Medulla oblongata (tissue), 1 donor: ENCODE measurements around the gene TIFAB.

Source experiments
- DNase-seq: peaks from one replicate; pipeline ENCODE4 v3.0.0-alpha.2; 2015; ENCODE audit errors: extremely low spot score

Gene TIFAB

DNA sequence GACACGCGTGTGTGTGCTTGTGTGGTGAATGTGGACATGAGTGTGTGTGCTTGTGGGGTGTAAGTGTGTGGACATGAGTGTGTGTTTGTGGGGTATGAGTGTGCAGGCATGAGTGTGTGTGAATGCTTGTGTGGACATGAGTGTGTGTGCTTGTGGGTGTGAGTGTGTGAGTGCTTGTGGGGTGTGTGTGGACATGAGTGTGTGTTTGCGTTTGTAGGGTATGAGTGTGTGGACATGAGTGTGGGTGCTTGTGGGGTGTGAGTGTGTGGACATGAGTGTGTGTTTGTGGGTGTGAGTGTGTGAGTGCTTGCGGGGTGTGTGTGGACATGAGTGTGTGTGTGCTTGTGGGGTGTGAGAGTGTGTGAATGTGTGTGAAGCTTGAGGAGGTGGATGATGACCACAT is 29.8 kb upstream of the TIFAB start:
- DNase-seq: no peak

GRCh38 chr5:135481387-135481786 is 29.2 kb upstream of the TIFAB start:
- DNase-seq: no peak

DNA sequence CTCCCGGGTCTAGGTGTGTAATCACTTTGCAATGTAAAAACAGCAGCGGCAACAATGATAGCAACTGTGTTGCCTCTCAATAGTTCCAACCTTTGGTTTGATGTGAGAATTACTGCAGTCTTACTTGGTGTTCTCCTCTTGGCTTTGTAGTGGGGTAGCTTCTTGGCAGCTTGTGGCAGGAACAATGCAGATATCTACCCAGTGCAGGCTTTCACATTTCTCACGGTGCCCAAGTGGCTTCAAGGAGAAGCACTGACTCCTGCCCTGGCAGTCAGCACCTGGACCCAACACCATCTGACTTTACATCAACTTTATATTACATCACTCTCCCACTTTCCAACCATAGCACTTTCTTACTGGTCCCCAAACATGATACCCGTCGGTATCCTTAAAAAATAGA is 28.4 kb upstream of the TIFAB start:
- no peak for DNase-seq

- no peak for DNase-seq
Measured at GRCh38 chr5:135478938-135479337, 26.8 kb upstream of the TIFAB start.

GRCh38 chr5:135477613-135478066 is 25.5 kb upstream of the TIFAB start:
- DNase-seq: no peak

GRCh38 chr5:135476615-135477581 is 24.7 kb upstream of the TIFAB start:
- no peak for DNase-seq

GRCh38 chr5:135473956-135474670 is 22.0 kb upstream of the TIFAB start:
- no peak for DNase-seq

GRCh38 chr5:135472141-135472540 is 20.0 kb upstream of the TIFAB start:
- DNase-seq: no peak

DNA sequence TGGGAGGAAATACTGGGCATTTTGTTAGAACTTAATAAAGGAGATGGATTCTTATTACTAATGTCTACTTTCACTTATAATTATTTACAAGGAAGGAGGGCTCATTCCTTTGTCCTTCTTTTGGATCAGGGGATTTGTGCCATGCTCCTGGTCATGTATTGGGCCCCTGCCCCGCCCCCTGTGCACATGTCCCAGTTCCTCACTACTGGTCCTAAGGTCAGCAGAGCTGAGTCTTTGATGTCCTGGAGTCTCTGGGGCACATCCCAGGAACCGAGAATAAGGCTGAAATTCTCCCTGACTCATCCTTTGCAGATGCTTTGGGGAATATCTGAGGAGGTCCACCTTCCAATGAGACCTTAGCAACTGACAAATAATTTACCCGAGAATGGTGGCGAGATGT is 19.6 kb upstream of the TIFAB start:
- DNase-seq: no peak

DNA sequence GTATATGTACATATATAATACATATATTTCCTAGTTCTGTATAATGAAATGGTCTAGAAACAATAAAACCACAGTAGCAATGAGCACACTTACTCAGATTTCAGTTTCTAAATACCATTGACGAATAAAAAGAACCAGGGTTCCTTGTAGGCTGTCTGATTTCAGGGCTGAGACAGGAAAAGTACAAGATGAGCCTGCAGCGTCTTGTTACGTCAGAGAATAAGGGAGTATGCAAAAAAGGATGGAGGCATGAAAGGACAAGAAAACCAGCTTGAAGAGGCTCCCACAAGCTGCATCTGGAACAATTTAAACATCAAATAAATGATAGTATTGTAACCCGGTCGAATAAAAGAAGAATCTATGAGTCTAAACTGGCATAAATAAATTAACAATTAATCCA is 17.8 kb upstream of the TIFAB start:
- no peak for DNase-seq

DNA sequence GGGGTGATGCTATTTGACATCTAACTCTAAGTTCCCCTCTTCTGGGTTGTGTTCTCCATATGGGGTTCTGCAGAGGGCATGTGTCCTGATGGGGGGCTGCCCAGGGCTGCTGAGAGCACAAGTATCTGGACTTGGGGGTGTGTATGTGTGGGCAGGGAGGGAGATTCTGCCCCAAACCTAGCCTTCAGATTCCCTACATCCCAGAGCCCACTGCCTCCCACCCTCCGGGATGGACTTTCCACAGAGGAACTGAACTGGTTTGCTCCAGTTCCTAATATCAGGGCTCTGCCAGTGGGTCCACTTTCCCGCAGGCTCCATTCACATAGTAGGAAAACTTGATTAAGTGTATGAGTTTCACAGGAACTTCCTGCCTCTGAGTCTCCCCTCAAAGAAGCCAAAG is 16.4 kb upstream of the TIFAB start:
- no peak for DNase-seq

DNA sequence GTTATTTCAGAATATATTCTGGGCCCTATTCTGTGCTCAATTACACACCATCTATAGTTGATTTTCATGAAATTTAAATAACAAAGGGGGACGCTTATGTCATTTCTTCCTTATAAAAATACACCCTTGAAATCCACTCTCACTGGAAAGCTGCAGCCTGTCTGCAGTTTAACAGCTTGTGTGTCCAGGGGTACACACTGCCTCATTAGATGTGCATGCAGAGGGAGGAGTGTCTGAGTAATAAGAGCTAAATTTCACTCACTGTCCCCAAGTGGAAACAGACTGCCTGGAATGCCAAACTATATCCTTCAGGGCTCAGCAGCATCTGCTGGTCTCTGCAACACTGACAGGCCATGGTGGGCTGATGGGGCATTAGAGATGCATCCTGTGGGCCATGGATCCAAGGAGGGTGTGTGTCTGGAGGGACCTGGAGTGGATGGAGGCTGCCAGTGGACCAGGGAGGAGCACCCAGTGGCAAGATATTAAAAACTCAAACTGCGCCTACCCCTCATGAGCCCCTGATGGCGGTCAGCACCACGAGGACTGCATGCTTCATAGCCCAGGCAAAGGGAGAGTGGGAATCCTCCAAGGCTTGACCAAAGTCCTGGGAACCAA is 15.8 kb upstream of the TIFAB start:
- no peak for DNase-seq

- DNase-seq: no peak
Measured at GRCh38 chr5:135467051-135467625, 15.0 kb upstream of the TIFAB start.

DNA sequence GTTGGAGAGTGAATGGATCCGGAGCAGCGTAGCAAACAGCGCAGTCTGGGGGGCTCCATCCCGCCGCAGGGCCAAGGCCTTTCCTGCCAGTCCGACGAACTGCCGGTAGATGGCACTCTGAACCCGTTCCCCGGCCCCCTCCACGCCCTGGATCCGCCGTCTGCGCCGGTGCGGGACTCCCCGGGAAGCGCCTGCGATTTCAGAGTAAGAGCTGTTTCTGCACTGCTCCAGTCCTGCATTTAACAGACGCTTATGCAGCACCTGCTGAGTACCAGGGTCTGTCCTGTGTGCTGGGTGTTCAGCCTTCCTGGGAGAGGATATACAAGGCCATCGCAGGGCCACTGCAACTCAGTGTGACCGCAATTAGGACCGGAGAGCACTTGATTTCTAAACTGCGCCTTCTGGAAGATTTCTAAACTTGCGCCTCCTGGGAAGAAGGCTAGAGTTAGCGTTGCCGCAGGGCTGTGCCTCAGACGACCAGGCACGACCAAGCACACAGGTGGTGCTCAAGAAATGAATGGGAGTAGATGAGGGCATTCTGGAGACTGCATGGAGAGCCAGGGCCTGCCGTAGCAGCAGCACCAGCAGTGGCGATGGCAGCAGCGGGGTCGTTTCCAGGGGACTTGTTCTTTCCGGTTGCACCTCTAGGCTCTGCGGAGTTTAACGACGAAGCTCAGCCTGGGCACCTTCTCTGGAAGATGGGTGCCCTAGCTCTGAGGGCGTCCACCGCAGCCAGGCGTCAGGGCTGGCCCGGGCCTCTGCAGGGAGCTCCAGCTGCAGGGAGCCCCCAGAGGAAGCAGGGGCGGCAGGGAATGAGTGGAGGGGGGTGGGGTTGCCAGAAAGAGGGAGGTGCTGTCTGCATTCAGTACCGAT is 14.3 kb upstream of the TIFAB start:
- peak; percentile 77 for DNase-seq

DNA sequence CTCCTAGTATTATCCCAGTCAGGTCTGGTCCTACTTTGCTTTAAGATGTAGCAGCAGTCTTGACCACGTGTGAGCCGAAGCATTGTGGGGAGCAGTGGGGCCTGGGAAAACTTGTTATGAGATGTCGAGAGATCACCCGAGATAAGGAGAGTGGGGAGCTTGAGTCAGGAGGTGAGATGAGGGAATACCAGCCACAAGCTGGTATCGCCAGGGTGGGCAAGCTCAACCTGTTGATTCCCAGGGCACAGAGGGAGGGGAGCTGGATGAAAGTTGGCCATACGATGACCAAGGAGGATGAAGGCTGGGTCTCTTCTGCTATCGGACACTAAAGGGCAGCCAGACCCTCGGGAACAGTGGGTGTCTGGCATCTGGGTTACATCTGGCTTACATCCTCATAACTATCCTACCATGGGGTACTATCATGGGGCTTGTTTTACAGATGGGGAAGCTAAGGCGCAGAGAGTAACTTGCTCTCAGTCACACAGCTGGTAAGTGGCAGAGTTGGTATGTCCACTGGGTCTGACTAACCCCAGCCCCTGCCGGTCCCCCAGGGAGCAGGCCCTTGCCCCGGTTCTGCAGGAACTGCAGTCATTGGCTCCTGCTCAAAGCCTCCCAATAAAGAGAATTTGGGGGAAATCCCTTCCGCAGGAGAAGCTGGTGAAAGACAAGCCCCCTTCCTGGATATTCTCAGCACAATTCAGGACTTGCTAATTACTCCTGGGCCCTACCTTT is 13.4 kb upstream of the TIFAB start:
- no peak for DNase-seq

DNA sequence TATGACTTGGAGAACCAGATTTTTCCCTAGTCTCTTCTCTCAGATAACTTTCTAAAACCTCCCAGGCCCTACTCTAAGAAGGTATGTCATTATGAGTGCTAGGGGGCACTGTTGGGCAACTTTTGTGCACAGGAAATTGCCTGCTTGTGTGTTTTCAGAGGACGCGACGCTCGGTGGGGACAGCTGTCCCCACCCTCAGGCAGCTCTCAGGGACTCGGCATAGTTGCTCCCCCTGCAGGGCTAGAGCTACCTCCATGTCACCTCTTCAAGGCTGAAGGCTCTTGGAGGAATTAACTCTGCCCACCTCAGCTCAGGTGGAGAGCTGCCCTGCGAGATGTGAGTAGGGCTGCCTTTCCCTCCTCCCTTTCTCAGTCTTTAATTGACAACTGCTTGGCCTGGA is 10.2 kb upstream of the TIFAB start:
- DNase-seq: peak; percentile 66

GRCh38 chr5:135461481-135462151 is 9.5 kb upstream of the TIFAB start:
- no peak for DNase-seq

DNA sequence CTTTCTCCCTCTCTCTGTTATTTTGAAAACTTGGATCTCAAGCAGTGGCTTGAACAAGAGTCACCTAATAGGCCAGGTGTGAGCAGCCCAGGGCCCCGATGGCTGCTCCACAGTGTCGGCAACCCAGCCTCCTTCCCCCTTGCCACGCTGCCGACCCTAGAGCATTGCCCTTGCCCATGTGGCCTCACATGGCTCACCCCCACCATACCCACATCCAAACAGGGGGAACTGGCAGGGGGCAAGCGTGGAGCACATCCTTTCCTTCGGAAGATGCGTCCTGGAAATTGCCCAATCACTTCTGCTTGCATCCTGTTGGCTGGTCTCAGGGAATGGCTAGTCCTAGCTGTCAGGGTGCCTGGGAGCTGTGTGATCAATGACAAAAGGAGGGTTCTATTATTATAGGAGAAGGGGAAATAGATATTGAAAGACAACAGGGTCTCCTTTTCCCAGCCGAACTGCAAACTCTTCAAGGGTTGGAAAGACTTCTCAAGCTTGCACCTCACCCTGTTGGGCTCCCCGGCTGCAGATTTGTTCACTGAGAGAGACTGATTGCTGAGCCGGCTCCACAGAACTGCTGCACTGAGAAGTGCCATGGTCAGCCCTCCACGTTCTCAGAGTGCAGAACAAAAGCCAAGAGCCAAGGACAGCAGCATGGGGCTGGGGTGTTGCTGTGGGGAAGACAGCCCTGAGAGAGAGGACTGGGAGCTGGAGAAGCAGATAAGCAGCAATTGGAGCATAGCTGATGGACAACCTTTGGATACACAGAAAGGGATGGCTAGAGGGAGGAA is 8.3 kb upstream of the TIFAB start:
- no peak for DNase-seq

- peak; percentile 40 for DNase-seq
Measured at GRCh38 chr5:135458921-135459331, 6.8 kb upstream of the TIFAB start.
